GM23338 (cell line): ENCODE results near the gene TMEM94.

ENCODE experiments used
- CREB1 ChIP-seq: fragments of 250-450 bp; sonication (Bioruptor Pico); IDR thresholded peaks from 2 replicates; pipeline ENCODE4 v1.5.0; 2020; ENCODE audit warnings: low read depth, mild to moderate bottlenecking, moderate library complexity
- EZH2 ChIP-seq: fragments of 200-600 bp; sonication (generic); IDR thresholded peaks from one replicate; pipeline ENCODE4 v1.8.0; 2017; ENCODE audit warnings: antibody characterized with exemption, mild to moderate bottlenecking, low read depth; ENCODE audit not compliant: unreplicated experiment
- EZH2phosphoT487 ChIP-seq: fragments of 200-600 bp; sonication (generic); IDR thresholded peaks from one replicate; pipeline ENCODE4 v1.8.1; 2018; ENCODE audit warnings: antibody characterized with exemption; ENCODE audit not compliant: unreplicated experiment
- POLR2AphosphoS5 ChIP-seq: IDR thresholded peaks from 2 replicates; pipeline ENCODE4 v1.6.1; 2016; ENCODE audit warnings: antibody characterized with exemption, low read depth
- REST ChIP-seq: IDR thresholded peaks from one replicate; pipeline ENCODE4 v1.6.1; 2018; ENCODE audit warnings: antibody characterized with exemption; ENCODE audit not compliant: unreplicated experiment
- ZNF114 ChIP-seq: fragments of 250-450 bp; sonication (Bioruptor Pico); IDR thresholded peaks from 2 replicates; pipeline ENCODE4 v1.5.0; 2020; ENCODE audit warnings: mild to moderate bottlenecking, moderate library complexity
- ZNF331 ChIP-seq: fragments of 250-450 bp; sonication (Bioruptor Pico); IDR thresholded peaks from 2 replicates; pipeline ENCODE4 v1.5.0; 2020; ENCODE audit warnings: low read depth, mild to moderate bottlenecking, moderate library complexity
- TF ChIP-seq, protein P1 (sequence below), 2 experiments: fragments of 200-600 bp in 1 of 2; sonication (generic) in 1 of 2; conservative IDR thresholded peaks; 2 replicates each; pipeline versions ENCODE4 v1.5.1 to v1.6.1; 2016 to 2017; ENCODE audit warnings: antibody characterized with exemption in 2 of 2, low read depth in 2 of 2, mild to moderate bottlenecking in 2 of 2, moderate library complexity in 1 of 2
- TF ChIP-seq, protein P2 (sequence below): IDR thresholded peaks from 2 replicates; pipeline ENCODE4 v1.6.1; 2016; ENCODE audit warnings: antibody characterized with exemption

DNA sequence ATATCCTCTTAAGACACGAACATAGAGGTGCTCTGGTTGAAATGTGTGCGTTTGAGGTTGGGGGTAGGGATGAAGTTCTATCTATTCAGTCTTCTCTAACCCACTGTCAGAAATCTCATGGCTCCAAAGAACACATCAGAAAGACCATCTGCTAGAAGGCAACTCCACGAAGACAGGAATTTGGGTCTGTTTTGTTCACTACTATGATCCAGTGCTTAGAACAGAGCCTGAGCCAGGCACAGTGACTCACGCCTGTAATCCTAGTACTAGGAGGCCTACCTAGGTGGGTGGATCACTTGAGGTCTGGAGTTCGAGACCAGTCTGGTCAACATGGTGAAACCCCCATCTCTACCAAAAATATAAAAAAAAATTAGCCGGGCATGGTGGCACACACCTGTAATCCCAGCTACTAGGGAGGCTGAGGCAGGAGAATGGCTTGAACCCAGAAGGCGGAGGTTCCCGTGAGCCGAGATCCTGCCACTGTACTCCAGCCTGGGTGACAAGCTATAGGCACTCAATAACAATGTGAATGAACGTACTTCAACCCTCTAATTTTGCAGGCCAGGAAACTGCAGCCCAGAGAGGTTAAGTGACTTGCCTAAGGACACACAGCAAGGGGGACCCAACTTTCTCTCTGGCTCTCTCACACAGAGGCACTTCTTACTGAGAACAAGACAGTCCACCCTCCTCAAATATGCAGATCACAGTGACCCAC, 56.6 kb downstream of the TMEM94 start:
- TF ChIP-seq, protein P1, sequence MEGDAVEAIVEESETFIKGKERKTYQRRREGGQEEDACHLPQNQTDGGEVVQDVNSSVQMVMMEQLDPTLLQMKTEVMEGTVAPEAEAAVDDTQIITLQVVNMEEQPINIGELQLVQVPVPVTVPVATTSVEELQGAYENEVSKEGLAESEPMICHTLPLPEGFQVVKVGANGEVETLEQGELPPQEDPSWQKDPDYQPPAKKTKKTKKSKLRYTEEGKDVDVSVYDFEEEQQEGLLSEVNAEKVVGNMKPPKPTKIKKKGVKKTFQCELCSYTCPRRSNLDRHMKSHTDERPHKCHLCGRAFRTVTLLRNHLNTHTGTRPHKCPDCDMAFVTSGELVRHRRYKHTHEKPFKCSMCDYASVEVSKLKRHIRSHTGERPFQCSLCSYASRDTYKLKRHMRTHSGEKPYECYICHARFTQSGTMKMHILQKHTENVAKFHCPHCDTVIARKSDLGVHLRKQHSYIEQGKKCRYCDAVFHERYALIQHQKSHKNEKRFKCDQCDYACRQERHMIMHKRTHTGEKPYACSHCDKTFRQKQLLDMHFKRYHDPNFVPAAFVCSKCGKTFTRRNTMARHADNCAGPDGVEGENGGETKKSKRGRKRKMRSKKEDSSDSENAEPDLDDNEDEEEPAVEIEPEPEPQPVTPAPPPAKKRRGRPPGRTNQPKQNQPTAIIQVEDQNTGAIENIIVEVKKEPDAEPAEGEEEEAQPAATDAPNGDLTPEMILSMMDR (conservative IDR thresholded peaks at IDR 0.05; ENCODE audit: low read depth in 2 of 2) = no peak
- TF ChIP-seq EZH2phosphoT487 (no peak), POLR2AphosphoS5 (no peak), CREB1 (CRISPR knock-in tag) (no peak), EZH2 (no peak), REST (no peak), ZNF331 (no peak), ZNF114 (CRISPR knock-in tag) (no peak)
- TF ChIP-seq, protein P2, sequence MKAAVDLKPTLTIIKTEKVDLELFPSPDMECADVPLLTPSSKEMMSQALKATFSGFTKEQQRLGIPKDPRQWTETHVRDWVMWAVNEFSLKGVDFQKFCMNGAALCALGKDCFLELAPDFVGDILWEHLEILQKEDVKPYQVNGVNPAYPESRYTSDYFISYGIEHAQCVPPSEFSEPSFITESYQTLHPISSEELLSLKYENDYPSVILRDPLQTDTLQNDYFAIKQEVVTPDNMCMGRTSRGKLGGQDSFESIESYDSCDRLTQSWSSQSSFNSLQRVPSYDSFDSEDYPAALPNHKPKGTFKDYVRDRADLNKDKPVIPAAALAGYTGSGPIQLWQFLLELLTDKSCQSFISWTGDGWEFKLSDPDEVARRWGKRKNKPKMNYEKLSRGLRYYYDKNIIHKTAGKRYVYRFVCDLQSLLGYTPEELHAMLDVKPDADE = no peak
